ENCODE data around the gene TMEM40. TPM values are rescaled to one million over a fixed set of nuclear protein-coding genes. Genes with fewer than 3 reads are reported as not detected.

Gene TMEM40
- total RNA-seq, 1 donor from 2014 or later = 5.6 TPM

DNA sequence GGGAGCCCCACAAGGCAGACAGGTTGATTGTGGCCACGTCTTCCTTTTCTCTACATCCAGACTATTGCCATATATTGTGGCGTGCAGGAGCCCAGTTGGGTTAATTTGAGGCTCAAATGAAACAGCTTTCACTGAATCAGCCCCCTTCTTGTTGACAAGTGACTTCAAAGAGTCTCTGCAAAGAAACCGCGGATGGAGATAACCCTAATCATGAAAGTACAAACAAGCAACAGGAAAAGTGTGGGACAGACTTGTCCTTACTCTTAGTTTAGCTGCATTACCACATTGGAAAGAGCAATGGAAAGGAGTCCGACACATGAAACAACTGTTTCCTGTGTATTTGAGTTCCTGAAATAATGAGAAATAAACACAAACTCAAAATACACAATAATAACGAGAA lies 3.3 kb downstream of the TMEM40 start:
- intact Hi-C loops (cut with DNase I) = no loop called here
- no peak for DNase-seq
- no peak for ATAC-seq (ENCODE audit: poor library complexity)

DNA sequence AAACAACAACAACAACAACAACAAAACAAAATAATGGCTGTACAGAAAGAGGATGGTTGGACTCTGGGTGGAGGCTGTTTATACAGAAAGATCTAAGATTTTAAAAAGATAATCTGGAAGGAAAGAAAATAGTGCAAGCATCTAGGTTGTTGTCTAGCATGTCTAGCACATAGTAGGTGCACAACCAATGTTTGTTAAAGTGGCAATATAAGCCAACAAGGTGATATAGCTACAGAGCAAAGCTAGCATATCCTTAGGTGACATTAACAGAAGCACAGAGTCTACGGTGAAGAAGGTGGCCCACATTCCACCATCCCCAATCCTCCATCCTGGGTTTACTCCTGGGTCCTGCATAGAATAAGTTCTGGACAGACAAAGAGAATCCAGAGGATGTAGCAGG lies 4.7 kb downstream of the TMEM40 start:
- intact Hi-C loops (cut with DNase I) = no loop called here
- ATAC-seq (ENCODE audit: poor library complexity) (no peak), DNase-seq (no peak)

DNA sequence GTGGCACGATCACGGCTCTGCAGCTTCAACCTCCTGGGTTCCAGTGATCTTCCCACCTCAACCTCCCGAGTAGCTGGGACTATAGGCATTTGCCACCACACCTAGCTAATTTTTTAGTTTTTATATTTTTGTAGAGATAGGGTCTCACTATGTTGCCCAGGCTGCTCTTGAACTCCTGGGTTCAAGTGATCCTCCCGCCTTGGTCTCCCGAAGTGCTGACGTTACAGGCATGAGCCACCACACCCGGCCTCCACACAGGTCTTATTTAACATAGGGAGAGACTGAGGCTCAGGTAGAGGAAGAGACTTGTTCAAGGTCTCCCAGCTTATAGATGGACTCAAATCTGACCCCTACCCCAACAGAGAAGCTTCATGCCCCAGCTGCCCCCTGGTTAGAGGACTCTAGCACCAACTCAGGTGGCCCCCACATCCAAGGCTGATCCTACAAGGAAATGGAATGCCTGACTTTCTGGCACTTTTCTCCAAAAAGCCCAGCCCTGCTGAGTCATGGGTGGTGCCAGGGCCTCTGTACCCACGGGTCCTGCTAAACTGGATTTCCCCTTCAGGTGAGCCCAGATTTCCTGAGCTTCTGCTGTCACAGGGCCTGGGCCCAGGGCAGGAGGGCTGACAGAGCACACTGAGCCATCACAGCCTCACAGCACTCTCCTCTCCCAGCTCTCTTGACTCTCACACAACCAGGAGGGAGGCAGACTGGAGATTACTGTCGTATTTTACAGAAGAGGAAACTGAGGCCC lies 5.6 kb downstream of the TMEM40 start:
- ATAC-seq (ENCODE audit: poor library complexity) (no peak), DNase-seq (no peak)
- intact Hi-C loops (cut with DNase I) = no loop called here

DNA sequence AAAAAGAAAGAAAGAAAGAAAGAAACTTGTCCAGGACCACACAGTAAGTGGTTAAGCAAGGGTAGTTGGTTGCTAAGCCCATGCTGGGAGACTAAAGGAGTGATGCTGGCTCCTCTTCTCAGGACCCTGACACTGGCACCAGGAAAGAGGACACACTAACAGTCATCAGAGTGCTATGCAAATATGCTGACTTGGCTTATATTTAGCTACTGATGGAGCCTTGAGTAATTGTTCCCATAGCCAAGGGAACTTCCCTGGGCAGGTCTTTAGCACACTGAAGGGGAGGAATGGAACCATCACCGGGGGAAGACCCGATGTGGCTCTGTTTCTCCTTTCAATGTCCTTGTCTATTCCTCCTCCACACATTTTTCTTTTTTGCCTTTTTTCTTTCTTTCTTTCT lies 6.2 kb downstream of the TMEM40 start:
- no peak for ATAC-seq (ENCODE audit: poor library complexity)
- intact Hi-C loops (cut with DNase I) = no loop called here

DNA sequence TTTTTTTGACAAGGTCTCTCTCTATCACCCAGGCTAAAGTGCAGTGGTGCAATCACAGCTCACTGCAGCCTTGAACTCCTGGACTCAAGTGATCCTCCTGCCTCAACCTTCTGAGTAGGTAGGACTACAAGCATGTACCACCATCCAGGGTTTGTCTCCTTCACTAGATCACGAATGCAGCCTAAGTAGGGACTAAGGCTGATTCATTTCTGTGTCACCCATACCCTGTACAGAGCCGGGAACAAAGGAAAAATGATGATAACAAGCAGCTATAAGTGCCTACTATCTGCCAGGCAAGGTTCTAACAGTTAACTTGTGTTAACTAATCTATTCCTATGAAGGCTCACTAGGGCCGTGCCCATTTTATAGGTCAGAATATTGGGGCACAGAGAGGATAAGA lies 7.0 kb downstream of the TMEM40 start:
- DNase-seq = no peak
- intact Hi-C loops (cut with DNase I) = no loop called here
- no peak for ATAC-seq (ENCODE audit: poor library complexity)

More for the DNA sequence above, 6.2 kb downstream of the TMEM40 start:
- no peak for DNase-seq

DNA sequence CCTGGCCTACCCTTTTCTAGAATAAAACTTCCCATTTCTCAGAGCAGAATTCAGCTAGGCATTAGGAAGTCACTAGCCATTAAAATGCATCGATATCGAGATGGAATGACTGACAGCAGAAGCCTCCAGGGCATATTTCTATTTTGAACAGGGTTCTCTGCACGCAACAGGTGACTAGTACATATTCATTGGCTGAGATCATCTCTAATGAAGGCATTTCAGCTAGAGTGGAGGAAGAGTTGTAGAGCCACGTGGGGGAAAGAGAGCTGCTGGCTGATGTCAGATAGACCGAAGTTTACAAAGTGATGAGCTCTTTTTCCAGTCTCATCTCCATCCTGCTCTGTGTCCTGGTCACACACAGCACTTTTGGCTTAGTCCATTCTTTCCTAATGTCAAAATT lies 7.5 kb downstream of the TMEM40 start:
- ATAC-seq (ENCODE audit: poor library complexity) = peak; percentile 27
- no peak for DNase-seq
- intact Hi-C loops (cut with DNase I) = no loop called here

DNA sequence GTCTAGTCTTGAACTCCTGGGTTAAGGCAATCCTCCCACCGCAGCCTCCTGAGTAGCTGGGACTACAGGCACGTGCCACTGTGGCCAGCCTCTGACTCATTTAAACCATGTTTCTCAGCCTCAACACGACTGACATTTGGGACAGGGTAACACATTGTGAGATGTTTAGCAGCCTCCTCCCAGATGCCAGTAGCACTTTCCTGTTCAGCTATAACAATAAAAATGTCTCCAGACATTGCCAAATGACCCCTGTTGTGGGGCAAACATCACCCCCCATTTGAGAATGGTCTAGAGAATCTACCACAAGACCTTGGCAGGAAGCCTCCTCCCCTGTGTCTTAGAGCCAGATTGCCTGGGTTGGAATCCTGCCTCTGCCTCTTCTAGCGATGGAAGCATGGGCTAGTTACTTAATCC lies 8.4 kb downstream of the TMEM40 start:
- intact Hi-C loops (cut with DNase I) = no loop called here
- no peak for ATAC-seq (ENCODE audit: poor library complexity)
- no peak for DNase-seq

DNA sequence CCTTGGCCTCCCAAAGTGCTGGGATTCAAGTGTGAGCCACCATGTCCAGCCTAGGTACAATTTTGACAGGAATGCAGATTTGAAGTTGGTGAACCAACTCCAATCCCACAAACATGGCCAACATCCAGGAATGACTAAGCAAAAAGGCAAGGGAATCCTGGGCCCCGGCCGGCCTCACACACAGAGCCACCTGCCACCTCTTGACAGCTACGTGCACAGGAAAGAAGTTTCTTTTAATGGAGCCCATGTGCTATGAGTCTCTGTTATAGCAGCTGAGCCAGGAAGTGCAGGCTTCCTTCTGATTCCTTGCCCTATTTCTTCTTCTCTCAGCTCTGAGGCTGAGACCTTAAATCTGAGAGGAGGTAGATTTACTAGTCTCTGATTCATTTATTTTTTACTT lies 8.8 kb downstream of the TMEM40 start:
- intact Hi-C loops (cut with DNase I) = no loop called here
- DNase-seq (peak; percentile 69), ATAC-seq (ENCODE audit: poor library complexity) (peak; percentile 87)

DNA sequence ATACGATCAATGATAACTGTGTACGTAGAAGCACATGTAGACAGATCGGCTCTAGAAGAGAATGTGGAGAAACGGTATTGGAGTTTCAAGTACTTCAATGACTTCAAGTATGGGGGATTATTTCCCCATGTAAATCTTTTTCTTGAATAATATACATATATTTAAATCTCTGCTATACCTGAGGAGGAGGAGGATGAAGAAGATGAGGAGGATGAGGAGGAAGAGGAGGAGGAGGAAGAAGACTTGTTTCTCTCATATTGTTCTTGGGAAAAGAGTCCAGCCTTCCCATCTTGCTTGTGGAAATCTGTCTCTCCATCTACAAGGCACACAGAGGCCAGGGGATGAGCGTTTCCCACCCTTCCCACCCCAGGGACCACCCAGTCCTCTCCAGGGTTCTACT lies 10.6 kb downstream of the TMEM40 start:
- intact Hi-C loops (cut with DNase I) = no loop called here

DNA sequence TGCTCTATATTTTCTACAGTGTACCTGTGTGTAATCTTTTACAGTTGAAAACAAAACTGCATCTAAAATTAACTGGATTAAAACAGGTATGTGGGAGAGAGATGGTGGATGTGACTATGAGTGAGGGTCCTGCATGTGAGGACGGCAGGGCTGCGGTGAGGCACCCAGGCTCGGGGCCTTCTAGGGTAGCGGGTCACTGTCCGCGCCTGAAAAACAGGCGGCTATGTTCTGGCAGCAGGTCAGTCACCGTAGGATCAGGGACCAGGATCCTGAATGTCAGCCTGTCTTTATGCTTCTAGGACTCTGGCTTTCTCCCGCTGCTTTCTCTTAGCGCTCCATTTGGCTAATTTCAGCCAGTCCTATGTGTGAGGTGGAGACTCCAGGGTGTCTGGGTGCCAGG lies 12.6 kb downstream of the TMEM40 start:
- ATAC-seq (ENCODE audit: poor library complexity) (no peak), DNase-seq (no peak)
- intact Hi-C loops (cut with DNase I) = no loop called here

More for the DNA sequence above, 10.6 kb downstream of the TMEM40 start:
- DNase-seq = no peak
- no peak for ATAC-seq (ENCODE audit: poor library complexity)

DNA sequence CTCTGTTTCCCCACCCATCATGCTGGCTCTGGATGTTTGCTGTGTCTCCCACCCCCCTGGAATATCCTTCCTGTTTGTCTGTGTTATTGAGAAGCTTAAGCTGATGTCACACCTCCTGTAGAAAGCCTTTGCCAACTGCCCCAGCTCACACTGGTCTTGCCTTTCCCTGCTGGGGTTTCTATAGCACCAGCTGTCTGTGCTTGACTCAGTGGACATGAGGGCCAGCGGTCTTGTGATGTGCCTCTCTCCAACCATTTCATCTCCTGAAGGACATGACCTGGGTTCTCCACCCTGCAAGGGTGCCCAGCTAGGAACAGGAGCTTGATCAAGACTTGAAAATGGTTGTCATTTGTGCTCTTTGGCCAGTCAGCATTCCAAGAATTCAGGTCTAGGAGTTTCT lies 14.7 kb downstream of the TMEM40 start:
- DNase-seq (no peak), ATAC-seq (ENCODE audit: poor library complexity) (no peak)
- intact Hi-C loops (cut with DNase I) = no loop called here

DNA sequence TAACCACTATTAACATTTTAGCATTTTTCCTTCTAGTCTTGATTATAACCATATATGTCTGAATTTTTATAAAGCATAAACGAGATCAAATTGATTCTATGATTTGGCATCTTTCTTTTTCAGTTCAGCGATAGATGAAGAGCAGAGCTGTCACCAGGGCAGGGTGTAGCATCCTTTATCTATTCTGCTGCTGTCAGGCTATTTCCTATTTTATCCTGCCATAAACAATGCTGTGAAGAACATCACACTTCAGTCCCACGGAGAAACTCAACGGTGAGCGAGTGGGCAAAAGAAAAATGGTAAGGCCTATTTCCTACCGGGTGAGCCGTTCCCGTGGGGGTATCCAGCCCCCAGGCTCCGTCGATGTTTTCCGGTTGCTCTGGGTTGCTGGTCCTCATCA lies 15.5 kb downstream of the TMEM40 start:
- ATAC-seq (ENCODE audit: poor library complexity) (peak; percentile 32), DNase-seq (no peak)
- intact Hi-C loops (cut with DNase I) = no loop called here

DNA sequence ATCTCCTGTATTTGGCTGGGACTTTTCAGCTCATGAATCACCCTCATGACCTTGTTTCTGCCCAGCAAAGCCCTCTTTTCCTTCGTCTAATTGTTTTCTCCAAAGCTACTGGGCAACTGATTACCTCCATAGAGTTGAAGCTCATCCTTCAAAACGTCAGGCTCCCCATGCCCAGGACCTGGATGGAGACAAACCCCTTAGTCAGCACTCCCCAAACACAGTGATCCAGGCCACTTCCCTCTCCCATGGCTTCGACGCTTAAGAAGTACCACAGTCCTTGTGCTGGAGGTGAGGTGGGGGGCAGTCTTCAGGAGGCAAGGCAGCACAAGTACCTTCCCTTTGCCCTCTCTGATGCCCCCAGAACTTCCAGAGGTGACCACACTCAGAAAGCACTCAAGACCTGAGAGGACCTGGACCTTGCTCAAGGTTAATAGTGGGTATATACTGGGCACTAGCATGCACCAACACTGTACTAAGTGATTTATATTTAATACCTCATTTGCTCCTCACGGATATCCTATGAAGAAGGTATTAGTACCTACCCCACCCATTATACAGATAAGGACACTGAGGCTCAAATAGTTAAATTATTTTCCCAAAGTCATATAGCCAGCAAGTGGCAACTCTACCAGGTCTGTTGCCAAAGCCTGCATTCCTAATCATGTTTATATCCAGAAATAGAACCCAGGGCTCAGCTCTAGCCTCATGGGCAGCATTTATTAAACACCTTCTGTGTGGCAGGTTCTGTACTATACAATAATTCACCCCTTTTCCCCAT lies 16.5 kb downstream of the TMEM40 start:
- intact Hi-C loops (cut with DNase I) = no loop called here
- ATAC-seq (ENCODE audit: poor library complexity) (no peak), DNase-seq (no peak)

DNA sequence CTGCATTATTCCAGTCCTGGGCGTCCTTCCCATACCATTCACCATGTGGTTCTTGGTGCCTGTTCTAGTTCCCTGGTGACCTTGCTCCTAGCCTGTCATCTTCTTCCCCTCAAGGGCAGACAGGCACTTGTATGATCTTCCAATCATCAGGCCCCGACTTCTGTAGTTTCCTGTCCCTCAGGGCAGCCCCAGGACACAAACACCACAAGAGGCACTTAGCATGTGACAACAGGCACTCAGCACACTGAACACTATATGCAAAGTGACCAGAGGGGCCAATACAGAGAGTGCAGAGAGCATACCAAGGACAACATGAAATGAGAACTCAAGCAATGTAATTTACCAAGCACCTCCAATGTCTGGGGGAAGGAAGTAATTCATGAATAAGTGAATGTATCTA lies 17.9 kb downstream of the TMEM40 start:
- ATAC-seq (ENCODE audit: poor library complexity) (peak; percentile 88), DNase-seq (no peak)

DNA sequence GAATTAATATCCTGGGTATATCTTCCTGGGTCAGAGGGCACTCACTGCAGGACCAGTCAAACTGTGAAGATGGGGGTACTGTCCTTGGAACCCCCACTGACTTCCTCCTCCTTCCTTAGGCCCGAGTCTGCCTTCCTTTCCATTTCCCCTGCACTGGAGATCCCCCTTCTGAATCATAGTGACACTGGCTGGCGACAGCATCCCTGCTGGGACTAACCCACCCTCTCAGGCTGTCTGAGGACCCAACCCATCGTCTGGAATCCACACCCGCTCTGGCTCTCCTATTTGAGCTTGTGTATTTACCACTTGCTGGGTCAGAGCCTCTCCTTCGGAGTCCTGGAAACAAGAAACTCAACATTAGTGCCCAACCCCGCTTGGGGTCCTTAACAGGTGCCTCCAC lies 21.2 kb downstream of the TMEM40 start:
- intact Hi-C loops (cut with DNase I) = no loop called here
- DNase-seq = no peak
- no peak for ATAC-seq (ENCODE audit: poor library complexity)

More for the DNA sequence above, 17.9 kb downstream of the TMEM40 start:
- intact Hi-C loops (cut with DNase I) = no loop called here

DNA sequence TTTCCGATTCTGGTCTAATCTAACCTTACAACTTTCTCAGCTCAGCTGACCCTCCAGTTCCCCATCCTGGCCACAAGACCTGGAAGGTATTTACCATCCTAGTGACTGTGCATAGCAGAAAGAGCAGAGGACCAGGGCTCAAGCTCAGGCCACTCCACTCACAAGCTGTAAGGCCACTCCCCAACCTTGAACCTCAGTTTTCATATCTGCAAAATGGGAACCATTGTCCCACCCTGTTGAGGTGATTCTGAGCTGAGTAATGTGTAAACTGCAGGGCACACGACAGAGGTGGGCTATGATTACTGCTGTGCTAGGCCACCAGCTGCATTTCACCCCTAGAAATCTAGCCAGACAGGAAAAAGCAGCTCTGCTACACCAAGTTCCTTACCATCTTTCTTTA lies 21.7 kb downstream of the TMEM40 start:
- no peak for ATAC-seq (ENCODE audit: poor library complexity)

DNA sequence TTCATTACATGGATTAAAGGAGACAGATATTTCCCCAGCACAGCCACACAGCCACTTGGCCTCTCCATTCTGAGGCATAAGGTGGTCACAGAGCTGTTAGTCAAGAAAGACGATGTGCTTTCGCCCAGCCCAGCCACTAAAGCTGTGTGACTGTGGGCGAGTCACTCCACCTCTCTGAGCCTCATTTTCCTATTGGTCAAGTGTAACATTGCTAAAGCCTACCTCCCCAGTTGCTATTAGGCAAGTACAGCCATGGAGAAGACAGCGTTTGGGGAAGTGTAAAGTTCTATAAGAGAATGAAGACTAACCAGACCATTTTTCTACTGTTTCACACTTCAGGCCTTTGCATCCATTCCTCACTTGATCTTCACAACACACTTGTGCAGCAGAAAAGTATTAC lies 24.1 kb downstream of the TMEM40 start:
- intact Hi-C loops (cut with DNase I) = no loop called here
- DNase-seq (no peak), ATAC-seq (ENCODE audit: poor library complexity) (no peak)

More for the DNA sequence above, 21.7 kb downstream of the TMEM40 start:
- no peak for DNase-seq
- intact Hi-C loops (cut with DNase I) = no loop called here

DNA sequence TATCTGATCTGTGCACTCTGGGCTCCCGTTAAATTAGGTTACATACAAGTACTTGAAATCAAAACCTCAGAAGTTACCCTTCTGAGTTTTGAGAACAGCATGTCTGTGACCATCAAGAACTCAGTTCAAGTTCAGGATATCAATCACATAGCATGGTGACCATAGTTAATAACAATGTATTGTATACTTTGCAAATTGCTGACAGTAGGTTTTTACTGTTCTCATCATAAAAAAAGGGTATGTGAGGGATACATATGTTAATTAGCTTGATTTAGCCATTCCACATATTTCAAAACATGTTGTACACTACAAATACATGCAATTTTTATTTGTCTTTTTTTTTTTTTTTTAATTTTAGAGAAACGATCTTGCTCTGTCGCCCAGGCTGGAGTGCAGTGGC lies 25.5 kb downstream of the TMEM40 start:
- intact Hi-C loops (cut with DNase I) = no loop called here
- DNase-seq = no peak
- no peak for ATAC-seq (ENCODE audit: poor library complexity)

DNA sequence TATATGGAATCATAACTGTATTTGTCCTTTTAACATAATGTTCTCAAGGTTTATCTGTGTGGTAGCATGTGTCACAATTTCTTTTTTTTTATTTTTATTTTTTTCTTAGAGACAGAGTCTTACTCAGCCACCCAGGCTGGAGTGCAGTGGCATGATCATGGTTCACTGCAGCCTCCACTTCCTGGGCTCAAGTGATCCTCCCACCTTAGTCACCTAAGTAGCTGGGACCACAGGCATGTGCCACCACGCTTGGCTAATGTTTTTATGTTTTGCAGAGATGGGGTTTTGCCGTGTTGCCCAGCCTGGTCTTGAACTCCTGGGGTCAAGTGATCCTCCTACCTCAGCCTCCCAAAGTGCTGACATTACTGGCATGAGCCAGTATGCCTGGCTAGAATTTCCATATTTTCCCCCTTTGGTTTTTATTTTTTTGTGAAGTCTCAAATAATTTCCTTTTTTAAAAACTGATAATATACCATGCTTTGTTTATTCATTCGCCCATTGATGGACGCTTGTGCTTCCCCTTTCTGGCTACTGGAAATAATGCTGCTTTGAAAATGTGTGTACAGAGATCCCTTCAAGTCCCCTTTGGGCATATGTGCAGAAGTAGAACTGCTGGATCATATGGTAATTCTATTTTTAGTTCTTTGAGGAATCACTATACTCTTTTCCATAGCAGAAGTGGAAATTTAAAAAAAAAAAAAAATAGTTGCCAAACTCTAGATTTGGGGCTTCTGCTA lies 28.4 kb downstream of the TMEM40 start:
- no peak for DNase-seq
- ATAC-seq (ENCODE audit: poor library complexity) = no peak
- intact Hi-C loops (cut with DNase I) = no loop called here

All from Right ventricle myocardium superior (tissue), 1 donor.